BJ (cell line): ENCODE measurements around the gene RELB. TPM values are rescaled to one million over a fixed set of nuclear protein-coding genes. Genes with fewer than 3 reads are reported as not detected.

Experiments used
- CTCF ChIA-PET: fragments of 350-600 bp; formaldehyde crosslinking; extraction: SDS; loops from one replicate; lab custom pipeline; 2021; ENCODE audit warnings: antibody characterized with exemption, inconsistent platforms; lab: Yijun Ruan, JAX
- POLR2A ChIA-PET: fragments of 300-600 bp; sonication (Branson Sonifier 250); formaldehyde crosslinking; extraction: SDS; loops from one replicate; lab custom pipeline; 2021; ENCODE audit warnings: antibody characterized with exemption; lab: Charles Lee
- DNase-seq: peaks from one replicate; pipeline ENCODE4 v3.0.0-alpha.2; 2011; ENCODE audit warnings: low read depth
- H3K27me3 ChIP-seq: 2 replicates; pipeline ENCODE4 v1.6.0; 2011; ENCODE audit warnings: low read length; ENCODE audit not compliant: control insufficient read depth, insufficient read depth
- H3K36me3 ChIP-seq: 2 replicates; pipeline ENCODE4 v1.5.1; 2011; ENCODE audit warnings: low read length; ENCODE audit not compliant: control insufficient read depth, insufficient read depth
- H3K4me3 ChIP-seq: 2 replicates; pipeline ENCODE4 v1.5.1; 2011; ENCODE audit warnings: low read depth, mild to moderate bottlenecking, control low read depth, low read length
- polyA plus RNA-seq: library from polyadenylated mRNA; depleted of rRNA; stranded (reverse); fragments of >200 nt; gene quantifications from 2 replicates; pipeline ENCODE4 v1.2.3, GENCODE V29; 2011
- TF ChIP-seq, protein P1 (sequence below): IDR thresholded peaks from 2 replicates; pipeline ENCODE4 v1.5.1; 2011; ENCODE audit warnings: low read depth, mild to moderate bottlenecking, control low read depth, inconsistent platforms, low read length, moderate library complexity; ENCODE audit not compliant: insufficient read depth

RELB gene
- polyA plus RNA-seq, 1 experiment, result 11.6 TPM

DNA sequence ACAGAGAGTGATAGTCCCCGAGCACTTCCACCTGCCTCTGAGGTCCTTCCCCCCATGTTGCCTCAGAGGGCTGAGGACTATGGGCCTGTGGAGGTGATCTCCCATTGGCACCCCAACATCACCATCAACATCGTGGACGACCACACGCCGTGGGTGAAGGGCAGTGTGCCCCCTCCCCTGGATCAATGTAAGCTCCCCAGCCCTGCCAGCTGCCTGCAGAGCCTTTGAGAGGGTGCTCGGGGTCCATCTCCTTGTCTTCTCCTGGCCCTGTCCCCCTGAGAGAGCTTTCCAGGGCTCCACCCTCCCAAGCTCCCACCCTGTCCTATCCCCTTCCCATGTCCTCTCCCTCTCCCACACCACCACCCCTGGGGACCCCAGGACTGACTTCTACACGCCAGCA lies 14.9 kb upstream of the RELB start:
- ChIA-PET POLR2A (no interaction called here), CTCF (interaction anchor here (1.2 to 1.6 kb wide), 2 partner anchors 11 to 73 kb away, joined by 4 to 5 read pairs; no protein-coding TSS in a partner anchor)
- no peak for DNase-seq
- H3K36me3 ChIP-seq, result peaks cover 29% of the 10 kb centered on the region
- TF ChIP-seq, protein P1, sequence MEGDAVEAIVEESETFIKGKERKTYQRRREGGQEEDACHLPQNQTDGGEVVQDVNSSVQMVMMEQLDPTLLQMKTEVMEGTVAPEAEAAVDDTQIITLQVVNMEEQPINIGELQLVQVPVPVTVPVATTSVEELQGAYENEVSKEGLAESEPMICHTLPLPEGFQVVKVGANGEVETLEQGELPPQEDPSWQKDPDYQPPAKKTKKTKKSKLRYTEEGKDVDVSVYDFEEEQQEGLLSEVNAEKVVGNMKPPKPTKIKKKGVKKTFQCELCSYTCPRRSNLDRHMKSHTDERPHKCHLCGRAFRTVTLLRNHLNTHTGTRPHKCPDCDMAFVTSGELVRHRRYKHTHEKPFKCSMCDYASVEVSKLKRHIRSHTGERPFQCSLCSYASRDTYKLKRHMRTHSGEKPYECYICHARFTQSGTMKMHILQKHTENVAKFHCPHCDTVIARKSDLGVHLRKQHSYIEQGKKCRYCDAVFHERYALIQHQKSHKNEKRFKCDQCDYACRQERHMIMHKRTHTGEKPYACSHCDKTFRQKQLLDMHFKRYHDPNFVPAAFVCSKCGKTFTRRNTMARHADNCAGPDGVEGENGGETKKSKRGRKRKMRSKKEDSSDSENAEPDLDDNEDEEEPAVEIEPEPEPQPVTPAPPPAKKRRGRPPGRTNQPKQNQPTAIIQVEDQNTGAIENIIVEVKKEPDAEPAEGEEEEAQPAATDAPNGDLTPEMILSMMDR, result no peak
- H3K4me3 ChIP-seq, result no peak overlapping the region
- no peaks in the 10 kb centered on the region for H3K27me3 ChIP-seq

DNA sequence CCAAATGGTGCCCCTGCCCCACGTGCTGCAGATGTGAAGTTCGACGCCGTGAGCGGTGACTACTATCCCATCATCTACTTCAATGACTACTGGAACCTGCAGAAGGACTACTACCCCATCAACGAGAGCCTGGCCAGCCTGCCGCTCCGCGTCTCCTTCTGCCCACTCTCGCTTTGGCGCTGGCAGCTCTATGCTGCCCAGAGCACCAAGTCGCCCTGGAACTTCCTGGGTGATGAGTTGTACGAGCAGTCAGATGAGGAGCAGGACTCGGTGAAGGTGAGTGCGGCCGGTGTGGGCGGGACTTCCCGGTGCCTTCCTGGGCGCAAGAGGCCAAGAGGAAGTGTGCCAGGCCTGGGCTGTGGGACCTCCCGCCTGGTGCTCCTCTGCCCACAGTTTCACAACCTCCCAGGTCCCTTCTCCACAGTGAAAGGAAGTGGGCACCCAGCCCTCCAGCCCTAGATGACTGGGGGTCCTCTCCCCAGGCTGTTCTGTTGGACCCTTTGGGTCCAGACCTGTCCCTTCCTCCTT lies 14.1 kb upstream of the RELB start:
- ChIA-PET POLR2A (no interaction called here), CTCF (interaction anchor here (1.2 kb wide), 1 partner anchor 72 kb away, joined by 4 read pairs; no protein-coding TSS in a partner anchor)
- DNase-seq, result no peak
- TF ChIP-seq, protein P1, result no peak
- Histone ChIP-seq H3K4me3 (no peak overlapping the region), H3K27me3 (no peaks in the 10 kb centered on the region), H3K36me3 (peaks cover 33% of the 10 kb centered on the region)

DNA sequence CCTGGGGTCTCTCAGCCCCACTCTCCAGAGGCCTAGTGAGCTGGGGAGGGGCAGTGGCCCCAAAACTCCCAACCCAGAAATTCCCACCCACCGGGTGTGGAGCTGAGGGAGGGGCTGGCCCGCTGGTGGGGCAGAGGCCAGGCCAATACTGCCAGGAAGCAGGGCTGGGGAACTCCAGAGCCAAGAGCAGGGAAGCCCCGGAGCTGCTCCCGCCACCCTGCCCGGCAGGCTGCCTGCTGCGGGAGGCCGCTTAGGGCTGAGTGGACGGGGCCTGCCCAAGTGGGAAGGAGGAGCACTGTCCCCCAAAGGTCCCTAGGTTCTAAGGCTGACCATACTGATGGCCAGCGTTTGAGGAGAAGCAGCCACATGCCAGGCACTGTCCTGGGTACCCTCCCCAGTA lies 13.0 kb upstream of the RELB start:
- no peak for DNase-seq
- H3K4me3 ChIP-seq, result no peak overlapping the region
- TF ChIP-seq, protein P1, result no peak
- POLR2A ChIA-PET, result no interaction called here
- CTCF ChIA-PET, result interaction anchor here (0.9 to 2.8 kb wide), 6 partner anchors 9 to 349 kb away, joined by 3 to 18 read pairs (median 6); partner anchors contain the start of gene RELB
- peaks cover 34% of the 10 kb centered on the region for H3K36me3 ChIP-seq
- H3K27me3 ChIP-seq, result no peaks in the 10 kb centered on the region

DNA sequence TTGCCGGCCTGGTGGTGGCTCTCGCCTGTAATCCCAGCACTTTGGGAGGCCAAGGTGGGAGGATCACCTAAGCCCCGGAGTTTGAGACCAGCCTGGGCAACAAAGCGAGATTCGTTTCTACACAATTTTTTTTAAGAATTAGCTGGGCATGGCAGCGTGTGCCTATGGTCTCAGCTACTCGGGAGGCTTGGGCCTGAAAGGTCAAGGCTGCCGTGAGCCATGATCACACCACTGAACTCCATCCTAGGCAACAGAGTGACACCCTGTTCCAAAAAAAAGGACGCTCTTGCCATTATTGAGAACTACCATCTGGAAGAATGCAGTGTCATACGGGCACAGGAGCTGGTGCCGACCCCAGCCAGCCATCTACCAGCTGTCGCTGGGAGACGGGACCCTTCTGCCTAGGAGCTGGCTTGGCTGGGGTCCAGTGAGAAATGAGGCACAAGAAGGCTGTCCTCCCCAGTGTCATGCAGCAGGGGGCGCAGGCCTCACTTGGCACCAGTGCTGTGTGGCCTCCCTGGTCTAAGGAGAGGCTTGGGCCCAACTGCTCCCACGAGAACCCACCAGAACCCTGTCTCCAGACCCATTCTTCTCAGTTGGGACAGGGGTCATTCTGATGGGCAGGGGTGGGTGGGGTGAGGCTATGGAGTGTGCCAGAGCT lies 12.2 kb upstream of the RELB start:
- Histone ChIP-seq H3K4me3 (no peak overlapping the region), H3K36me3 (peaks cover 34% of the 10 kb centered on the region), H3K27me3 (no peaks in the 10 kb centered on the region)
- ChIA-PET POLR2A (no interaction called here), CTCF (interaction anchor here (0.6 to 2.8 kb wide), 13 partner anchors 10 to 348 kb away, joined by 3 to 18 read pairs (median 3); partner anchors contain the start of gene RELB)
- no peak for DNase-seq
- TF ChIP-seq, protein P1, result peak; percentile 80

DNA sequence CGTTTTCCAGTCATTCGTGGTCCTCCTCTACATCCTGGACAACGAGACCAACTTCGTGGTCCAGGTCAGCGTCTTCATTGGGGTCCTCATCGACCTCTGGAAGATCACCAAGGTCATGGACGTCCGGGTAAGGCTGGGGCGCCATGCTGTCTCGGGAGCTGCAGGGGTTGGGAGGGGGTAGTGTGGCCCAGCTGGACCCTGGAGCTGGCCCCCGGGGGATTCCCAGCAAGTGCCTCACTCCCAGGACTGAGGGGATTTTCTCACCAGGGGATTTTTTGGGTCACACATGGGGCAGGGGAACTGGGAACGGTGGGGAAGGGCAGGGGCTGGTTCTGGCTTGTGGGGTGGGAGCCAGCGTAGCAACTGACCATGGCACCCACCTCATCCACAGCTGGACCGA lies 10.8 kb upstream of the RELB start:
- peaks cover 27% of the 10 kb centered on the region for H3K36me3 ChIP-seq
- ChIA-PET CTCF (interaction anchor here (0.7 to 2.8 kb wide), 4 partner anchors 8 to 49 kb away, joined by 3 to 18 read pairs (median 8); partner anchors contain the start of gene CLASRP), POLR2A (no interaction called here)
- H3K27me3 ChIP-seq, result no peaks in the 10 kb centered on the region
- DNase-seq, result no peak
- no peak overlapping the region for H3K4me3 ChIP-seq
- TF ChIP-seq, protein P1, result no peak
